ENCODE data around the gene CALN1. TPM values are rescaled to one million over a fixed set of nuclear protein-coding genes. Genes with fewer than 3 reads are reported as not detected.
"Not testable (repeated sequence)": the region's sequence is repeated elsewhere in the genome, so short reads cannot be mapped to it uniquely, and the experiment has no call there.

CALN1 gene
- total RNA-seq, 1 donor from 2014 or later: 0.24 TPM

GRCh38 chr7:72087926-72088325 is 324.2 kb downstream of the CALN1 start:
- ATAC-seq: no peak

GRCh38 chr7:72080865-72081510 is 331.1 kb downstream of the CALN1 start:
- no peak for ATAC-seq

GRCh38 chr7:72080341-72080766 is 331.8 kb downstream of the CALN1 start:
- ATAC-seq: peak; percentile 38

GRCh38 chr7:72078856-72079255 is 333.3 kb downstream of the CALN1 start:
- ATAC-seq: no peak

- no peak for ATAC-seq
Observed at GRCh38 chr7:72078301-72078700, 333.8 kb downstream of the CALN1 start.

- ATAC-seq: no peak
Observed at GRCh38 chr7:72077786-72078185, 334.4 kb downstream of the CALN1 start.

- no peak for ATAC-seq
Observed at GRCh38 chr7:72072901-72073300, 339.2 kb downstream of the CALN1 start.

GRCh38 chr7:72069263-72069662 is 342.9 kb downstream of the CALN1 start:
- ATAC-seq: no peak

GRCh38 chr7:72065764-72066163 is 346.4 kb downstream of the CALN1 start:
- ATAC-seq: not testable (repeated sequence)

GRCh38 chr7:72064916-72065315 is 347.2 kb downstream of the CALN1 start:
- ATAC-seq: no peak

- no peak for ATAC-seq
Observed at GRCh38 chr7:72063330-72063729, 348.8 kb downstream of the CALN1 start.

- no peak for ATAC-seq
Observed at GRCh38 chr7:72062666-72063065, 349.5 kb downstream of the CALN1 start.

GRCh38 chr7:72059925-72060324 is 352.2 kb downstream of the CALN1 start:
- ATAC-seq: no peak

- no peak for ATAC-seq
Observed at GRCh38 chr7:72058579-72058978, 353.6 kb downstream of the CALN1 start.

GRCh38 chr7:72057796-72058195 is 354.3 kb downstream of the CALN1 start:
- no peak for ATAC-seq

GRCh38 chr7:72057231-72057630 is 354.9 kb downstream of the CALN1 start:
- no peak for ATAC-seq

GRCh38 chr7:72055426-72055825 is 356.7 kb downstream of the CALN1 start:
- ATAC-seq: no peak

- no peak for ATAC-seq
Observed at GRCh38 chr7:72053292-72053691, 358.8 kb downstream of the CALN1 start.

GRCh38 chr7:72048420-72048819 is 363.7 kb downstream of the CALN1 start:
- no peak for ATAC-seq

- no peak for ATAC-seq
Observed at GRCh38 chr7:72042855-72043254, 369.3 kb downstream of the CALN1 start.

GRCh38 chr7:72040641-72041040 is 371.5 kb downstream of the CALN1 start:
- no peak for ATAC-seq

GRCh38 chr7:72039460-72039859 is 372.7 kb downstream of the CALN1 start:
- no peak for ATAC-seq

- ATAC-seq: no peak
Observed at GRCh38 chr7:72038022-72038732, 374.0 kb downstream of the CALN1 start.

- ATAC-seq: no peak
Observed at GRCh38 chr7:72037516-72037915, 374.6 kb downstream of the CALN1 start.

All from esophagus mucosa (tissue), 1 donor.